Measurements from ENCODE around the gene CELA3B.
"Not testable (repeated sequence)": the region's sequence is repeated elsewhere in the genome, so short reads cannot be mapped to it uniquely, and the experiment has no call there.

Gene CELA3B

DNA sequence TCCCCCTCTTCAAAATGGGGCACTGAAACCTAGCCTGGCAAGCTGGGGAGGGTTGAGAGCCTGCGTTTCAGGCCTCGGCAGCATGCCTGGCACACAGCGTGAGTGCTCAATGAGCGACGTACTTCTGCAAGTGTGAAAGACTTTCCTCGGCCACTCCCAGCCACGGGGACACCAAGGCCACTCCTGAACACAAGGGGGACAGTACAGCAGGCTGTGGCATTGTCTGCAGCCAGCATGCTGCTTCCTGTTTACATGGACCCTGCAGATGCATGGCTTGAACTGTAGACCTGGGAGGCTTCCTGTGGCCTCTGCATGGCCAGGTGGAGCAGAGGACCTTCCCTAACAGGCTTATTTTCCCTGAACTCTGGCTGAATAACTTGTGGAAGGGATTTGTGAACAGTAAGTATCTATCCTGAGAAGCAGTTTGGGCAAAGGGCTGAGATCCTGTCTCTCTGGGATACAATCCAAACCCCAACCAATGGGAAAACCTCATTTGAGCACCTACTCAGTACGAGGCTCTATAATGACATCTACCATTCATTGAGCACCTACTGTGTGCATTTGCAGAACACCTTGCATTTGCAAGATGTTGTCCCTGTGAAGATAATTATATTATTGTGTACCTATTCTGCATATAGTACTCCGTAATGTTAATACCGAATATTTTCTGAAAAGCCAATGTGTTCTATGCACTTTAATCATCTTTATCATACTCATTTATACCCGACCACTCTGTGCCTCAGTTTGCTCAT is 29.8 kb upstream of the CELA3B start:
- DNase-seq, result no peak

DNA sequence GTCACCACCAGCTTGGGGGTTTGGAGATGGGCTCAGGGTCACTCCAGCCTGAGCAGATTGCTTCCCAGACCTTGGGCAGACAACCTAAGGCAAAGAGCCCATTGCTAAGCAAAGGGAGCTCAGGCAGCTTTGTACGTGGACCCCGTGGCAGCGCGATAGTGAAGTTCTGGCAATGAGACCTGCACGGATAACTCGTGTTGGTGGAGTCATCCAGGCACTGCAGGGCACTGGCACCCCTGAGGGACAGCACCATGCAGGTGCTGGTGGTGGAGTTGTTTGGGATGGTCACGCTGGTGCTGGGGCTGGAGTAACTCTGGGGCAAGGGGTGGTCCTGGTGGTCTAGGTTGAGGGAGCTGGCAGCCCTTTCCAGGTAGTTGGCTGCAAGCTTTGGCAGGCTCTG is 26.1 kb upstream of the CELA3B start:
- no peak for DNase-seq

DNA sequence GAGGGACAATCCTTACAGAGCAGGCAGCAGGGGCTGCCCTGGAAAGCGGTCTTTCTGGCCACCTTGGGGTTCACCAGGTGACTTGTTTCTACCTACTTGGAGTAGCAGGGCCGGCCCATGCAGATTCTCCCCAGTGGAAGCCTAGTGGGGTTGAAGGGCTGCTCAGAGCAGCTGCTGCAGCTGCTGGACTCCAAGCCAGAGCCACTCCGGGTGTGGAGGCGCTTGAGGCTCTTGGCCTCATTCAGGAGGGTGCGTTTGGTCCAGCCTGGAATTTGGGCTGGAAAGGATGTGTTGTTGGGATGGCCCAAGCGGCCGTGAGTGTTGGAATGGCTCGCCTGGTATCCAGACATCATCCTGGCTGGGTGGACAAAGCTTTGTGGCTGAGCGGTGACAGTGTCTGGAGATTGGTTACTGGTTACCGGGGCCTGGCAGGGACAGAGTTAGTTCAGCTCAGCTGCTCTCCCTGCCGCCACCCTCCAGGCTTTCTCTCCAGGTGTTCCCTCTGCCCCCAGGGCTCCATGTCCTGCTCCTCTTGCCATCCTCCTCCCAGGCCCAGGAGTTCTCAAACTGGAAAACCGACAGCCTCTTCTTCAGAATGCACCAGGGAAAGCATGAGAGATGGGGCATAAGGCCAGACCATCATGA is 25.5 kb upstream of the CELA3B start:
- no peak for DNase-seq

DNA sequence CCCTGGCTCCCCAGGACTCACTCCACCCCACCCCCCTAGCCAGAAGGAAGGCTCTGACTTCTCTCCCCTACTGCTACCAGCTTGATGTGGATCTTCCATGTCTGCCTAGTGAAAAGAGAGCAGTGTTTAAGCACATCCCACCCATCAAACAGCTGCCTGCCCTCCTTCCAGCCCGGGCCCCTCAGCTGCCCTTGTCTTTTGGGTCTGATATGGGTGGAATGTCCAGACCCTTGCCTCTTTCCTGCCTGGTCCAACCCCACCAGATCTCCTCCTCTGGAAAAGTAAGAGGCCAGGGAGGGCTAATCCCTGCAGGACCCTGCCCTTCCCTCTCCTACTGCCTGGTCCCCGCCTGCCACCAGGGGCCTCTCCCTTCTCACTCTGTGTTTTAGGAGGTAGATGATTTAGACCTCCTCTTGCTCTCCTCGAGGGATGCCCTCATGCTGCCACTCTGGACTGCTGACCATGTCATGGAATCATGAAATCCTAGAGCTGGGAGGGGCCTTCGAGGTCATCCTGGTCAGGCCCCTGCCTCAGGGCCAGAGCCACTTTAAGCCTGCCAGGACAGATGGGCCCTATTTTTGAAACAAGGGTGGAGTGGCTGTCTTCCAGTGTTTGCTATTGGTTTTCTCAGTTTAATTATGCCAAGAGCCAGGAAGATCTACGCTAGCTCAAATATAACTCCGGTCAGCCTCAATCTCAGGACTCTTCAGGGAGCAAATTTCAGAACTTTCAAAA is 23.9 kb upstream of the CELA3B start:
- no peak for DNase-seq

DNA sequence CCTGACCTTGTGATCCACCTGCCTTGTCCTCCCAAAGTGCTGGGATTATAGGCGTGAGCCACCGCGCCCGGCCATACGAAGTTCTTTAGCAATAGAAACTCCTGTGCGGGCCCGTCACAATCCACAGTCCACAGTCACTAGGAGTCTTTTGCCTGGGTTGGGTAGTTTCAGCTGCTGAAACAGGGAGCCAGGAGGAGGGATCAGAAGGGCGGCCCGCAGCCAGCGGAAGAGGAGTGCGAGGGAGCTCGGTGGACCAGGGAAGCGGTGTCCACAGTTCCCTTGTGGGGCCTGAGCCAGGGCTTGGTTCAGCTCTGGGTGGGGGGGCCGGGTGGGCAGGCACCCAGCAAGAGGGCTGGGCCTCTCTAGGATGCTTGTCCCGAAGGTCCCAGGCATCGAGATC is 21.8 kb upstream of the CELA3B start:
- no peak for DNase-seq

DNA sequence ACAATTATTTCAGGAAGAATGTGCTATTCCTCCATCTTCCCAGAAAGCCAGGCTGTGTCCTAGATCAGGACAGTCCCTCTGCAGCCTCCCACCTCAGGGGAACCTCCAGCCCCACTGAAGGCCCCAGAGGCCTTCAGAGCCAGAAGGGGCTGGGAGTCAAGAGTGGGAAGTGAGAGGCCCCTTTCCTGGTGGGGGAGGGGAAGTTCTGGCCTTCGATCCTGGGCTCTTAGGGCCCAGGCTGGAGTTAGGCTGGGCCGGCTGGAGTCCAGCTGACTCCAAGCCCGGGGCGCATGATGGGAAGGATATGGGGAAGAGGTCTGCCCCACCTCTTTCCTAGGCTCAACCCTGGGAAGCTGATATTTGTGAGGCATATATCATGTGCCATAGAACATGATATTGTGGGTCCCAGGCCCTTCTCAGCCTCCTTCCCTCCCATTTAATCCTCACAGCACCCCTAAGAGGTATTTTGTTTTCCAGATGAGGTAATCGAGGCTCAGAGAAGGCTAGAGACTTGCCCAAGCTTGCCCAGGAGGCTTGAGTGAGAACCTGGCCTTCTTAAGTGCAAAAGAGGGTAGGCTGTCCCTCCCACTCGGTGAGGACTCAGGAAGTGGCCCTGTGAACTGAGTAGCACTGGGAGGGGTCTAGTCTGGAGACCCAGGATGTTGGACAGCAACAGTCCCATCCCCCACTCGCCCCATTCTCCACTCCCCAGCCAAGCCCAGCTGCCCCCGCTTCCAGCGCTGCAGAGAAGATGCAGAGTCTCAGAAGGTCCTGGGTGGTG is 21.1 kb upstream of the CELA3B start:
- no peak for DNase-seq

DNA sequence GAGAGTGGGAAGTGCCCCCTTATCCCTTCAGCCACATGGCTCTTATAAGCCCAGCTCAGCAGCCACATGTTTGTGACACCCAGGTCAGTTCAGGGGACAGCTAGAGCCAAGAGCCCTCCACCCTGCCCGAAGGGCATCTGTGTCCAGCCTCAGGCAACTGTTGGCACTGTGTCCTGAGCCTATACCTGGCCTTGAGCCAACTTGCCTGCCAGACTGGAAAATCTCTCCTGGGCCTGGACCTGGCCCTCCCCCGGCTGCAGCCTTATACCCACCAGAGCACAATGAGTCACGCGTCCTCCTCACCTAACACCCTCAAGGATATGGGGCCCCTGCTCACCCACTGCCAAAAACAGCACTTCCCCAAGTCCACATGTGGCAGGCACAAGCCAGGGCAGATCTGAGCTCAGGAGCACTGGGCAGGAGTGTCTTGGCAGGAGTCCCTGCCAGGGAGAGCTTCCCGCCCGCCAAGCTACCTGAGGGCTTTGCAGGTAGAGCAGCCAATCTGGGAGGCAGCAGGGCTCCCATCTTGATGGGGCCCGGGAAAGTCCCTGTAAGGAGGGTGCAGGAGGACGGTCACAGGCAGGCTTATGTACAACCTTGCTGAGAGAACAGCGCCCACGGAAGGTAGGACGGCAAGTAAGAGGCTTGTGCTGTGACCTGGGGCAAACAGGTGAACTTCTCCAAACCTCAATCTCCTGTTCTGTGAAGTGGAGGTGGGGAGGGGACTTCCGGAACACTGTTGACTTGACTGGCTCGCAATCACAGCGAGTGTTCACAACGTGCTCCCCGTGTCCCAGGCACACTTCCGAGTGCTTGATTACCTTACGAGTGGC is 19.9 kb upstream of the CELA3B start:
- DNase-seq, result peak; percentile 27

DNA sequence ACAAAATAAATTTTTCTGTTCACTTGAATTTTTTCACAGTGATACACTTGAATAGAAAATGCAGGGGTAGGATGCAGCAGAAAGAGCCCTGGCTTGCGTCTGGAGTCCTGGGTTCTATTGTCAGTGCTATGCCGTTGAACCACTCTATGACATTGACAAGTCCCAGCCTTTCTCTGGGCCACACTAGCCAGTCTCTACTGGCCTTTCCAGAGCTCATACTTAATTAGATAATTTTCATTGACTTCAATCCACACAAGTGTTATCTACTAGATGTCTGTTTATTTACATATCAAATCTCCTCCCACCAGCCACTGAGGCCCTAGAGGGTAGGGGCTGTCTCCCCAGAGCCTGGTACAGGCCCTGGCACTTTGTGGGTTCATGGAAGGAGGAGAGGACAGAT is 15.5 kb upstream of the CELA3B start:
- no peak for DNase-seq

DNA sequence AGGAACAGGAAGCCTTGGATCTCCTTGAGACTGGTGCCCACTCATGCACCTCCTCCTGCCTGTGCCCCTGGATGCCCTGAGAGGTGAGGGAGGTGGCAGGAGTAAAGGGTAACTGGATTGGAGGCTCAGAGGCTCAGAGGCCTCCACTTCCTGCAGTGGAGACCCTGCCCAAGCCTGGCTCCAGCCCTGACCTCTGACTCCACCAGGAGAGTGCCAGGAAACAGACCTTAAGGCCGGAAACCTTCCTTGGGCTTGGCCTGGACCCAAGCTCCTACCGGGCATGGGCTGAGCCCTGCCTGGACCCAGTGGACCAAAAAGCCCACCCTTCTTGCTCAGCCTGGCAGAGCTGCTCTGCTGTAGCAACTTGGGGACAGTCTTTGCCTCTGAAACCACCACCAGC is 15.0 kb upstream of the CELA3B start:
- DNase-seq, result no peak

DNA sequence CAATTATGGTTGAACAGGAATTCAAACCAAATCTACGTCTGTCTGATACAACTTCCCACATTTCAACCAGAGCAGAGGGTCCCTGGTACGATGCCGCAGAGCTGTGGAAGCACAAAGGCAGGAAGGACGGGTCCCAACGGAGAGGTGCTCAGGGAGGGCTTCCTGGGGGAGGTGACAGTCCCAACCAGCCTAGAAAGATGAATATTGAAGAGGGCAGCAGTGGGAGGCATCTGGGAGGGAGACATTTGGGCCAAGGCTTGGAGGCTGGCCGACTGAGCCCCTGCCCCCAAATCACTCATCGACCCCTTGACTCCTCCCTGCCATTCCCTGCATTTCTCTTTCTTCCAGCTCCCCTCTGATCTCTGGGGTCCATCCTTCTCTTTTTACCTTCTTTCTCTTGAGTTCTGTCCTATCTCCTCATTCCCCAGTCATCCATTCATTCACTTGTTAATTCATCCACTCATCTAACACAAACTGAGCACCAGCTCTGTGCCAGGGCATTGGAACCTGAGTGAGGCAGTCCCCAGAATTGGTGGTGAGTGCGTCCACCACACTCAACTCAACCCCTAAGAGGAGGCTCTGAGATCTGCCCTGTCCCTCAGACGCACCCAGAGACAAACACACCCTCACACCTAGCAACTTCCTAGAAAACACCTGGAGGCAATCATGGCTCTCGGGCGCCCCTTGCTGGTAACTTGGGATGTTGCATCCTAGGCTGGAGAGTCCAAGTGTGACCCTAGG is 13.2 kb upstream of the CELA3B start:
- peak; percentile 74 for DNase-seq

DNA sequence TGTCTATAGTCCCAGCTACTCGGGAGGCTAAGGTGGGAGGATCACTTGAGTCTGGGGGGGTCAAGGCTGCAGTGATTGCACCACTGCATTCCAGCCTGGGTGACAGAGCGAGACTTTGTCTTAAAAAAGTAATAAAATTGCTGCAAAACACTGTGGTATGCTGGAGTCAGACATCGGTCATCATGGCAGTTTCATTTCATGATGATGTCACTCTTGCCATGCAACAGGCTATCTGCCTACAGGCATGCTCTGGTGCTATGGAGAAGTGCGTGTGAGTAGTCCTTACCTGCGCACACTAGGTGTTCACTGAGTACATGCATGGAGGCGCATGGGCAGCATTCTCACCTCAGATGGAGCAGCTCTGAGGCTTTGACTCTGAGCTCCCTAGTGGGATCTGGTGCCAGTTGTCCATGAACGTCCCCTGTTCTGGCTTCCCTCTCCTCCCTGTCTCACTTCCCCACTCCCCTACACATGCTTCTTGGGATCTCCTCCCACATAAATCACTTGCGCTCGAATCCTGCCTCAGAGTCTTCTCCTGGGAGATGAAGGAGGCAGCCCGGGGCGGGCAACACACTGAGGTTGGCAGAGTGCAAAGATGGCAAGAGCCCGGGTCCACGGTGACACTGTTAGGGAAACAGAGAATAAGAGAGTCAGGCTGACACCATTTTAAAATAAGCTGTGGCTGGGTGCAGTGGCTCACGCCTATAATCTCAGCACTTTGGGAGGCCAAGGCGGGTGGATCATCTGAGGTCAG is 10.4 kb upstream of the CELA3B start:
- DNase-seq, result no peak

DNA sequence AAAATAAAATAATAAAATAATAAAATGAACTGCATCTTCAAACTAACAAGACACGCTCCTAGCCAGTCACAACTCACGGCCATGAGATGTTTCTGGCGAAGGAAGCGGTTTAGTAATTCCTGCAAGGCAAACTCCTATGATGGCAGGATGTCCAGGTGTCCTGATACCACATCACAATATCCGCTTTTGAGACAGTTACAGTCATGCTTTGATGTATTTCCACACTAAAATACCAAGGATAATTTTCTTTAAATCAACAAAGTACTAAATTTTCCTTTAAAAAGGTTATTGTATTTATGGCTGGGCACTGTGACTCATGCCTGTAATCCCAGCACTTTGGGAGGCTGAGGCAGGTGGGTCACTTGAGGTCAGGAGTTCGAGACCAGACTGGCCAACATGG is 9.6 kb upstream of the CELA3B start:
- DNase-seq, result not testable (repeated sequence)

DNA sequence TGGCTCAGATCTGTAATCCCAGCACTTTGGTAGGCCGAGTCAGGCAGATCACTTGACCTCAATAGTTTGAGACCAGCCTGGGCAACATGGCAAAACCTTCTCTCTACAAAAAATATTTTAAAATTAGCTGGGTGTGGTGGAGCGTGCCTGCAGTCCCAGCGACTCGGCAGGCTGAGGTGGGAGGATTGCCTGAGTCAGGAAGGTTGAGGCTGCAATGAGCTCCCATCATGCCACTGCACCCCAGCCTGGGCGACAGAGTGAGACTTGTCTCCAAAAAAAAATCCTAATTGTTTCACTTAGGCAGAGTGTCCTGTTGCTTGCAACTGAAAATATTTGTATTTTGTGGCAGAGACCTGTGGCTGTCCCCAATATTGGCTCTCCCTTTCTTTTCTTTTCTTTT is 7.8 kb upstream of the CELA3B start:
- DNase-seq, result not testable (repeated sequence)

DNA sequence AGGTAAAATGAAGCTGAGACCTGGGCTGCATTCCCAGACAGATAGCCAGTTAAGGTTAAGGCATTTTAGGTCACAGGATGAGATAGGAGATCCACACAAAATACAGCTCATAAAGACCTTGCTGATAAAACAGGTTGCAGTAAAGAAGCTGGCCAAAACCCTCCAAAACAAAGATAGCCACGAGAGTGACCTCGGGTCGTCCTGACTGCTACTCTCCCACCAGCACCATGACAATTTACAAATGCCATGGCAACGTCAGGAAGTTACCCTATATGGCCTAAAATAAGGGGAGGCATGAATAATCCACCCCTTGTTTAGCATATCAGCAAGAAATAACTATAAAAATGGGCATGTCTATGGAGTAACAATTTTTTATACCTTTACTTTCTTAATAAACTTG is 6.3 kb upstream of the CELA3B start:
- not testable (repeated sequence) for DNase-seq

DNA sequence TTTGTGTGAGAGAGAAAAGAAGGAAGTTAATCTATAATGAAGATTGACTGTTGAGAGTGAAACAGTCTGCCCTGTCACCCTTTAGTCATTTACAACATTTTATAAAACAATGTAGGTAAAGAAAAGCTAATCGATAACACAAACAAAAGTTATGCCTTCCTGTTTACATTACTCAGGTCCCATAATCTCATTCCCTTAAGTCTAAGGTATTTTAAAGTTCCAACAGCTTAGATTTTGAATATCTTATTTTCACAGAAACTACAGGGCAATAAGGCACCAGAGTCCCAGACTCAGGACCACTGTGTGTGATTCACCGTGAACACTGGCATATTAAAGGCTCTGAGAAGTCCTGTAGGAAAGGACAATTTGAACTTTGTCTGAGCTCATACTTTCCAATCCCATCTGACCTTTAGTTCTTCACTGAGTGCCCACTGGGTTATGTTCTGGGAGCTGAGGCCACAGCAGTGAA is 3.8 kb upstream of the CELA3B start:
- not testable (repeated sequence) for DNase-seq

DNA sequence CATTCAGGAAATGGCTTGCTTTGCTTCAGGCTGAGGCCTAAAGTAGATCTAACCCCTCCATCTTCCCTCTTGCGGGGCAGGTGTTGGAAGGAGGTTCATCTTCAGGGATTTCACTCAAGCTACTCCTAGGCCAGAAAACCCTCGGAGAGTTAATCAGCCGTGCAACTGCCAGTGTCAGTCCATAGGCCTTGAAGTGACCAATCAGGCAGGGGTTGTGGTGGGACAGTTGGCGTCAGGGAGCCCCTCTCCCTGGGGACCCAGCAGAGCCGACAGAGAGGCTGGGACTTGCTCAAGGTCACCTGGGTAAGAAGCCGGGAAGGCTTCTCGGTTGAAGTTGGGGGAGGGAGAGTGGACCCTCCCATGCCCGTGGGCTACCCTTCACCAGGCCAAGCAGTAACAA is 2.9 kb upstream of the CELA3B start:
- DNase-seq, result not testable (repeated sequence)

DNA sequence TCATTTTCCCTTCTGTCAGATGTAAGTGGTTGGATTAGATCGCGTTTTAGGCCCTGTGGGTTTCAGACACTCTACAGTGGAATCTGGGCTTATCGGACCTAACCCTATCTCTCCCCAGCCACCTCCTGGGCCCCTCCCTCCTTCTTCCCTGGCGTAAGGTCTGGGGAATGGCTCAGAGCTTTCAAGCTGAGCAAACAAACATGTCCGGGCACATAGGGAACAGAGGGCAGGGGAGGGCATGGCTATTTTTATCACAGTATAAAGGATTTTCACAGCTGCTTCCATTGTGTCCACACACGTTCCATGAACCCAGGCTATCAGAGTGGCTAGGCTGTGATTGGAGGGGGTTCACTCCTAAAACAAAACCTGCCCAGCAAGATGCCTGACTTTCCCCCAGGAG is 2.1 kb upstream of the CELA3B start:
- not testable (repeated sequence) for DNase-seq

DNA sequence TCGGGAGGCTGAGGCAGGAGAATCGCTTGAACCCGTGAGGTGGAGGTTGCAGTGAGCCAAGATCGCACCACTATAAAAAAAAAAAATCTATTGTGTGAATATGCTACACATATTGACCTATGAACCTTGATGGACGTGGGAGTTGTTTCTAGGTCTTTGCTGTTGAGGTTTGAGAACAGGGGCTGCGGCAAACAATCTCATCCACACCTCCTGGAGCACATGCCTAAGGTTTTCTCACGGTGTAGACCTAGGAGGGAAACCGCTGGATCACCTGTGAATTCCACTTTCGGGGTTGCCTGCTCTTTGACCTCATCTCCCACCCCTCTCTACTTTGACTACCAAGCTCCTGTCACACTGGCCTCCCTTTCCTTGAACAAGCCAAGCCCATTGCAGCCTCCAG is 1.5 kb upstream of the CELA3B start:
- not testable (repeated sequence) for DNase-seq

DNA sequence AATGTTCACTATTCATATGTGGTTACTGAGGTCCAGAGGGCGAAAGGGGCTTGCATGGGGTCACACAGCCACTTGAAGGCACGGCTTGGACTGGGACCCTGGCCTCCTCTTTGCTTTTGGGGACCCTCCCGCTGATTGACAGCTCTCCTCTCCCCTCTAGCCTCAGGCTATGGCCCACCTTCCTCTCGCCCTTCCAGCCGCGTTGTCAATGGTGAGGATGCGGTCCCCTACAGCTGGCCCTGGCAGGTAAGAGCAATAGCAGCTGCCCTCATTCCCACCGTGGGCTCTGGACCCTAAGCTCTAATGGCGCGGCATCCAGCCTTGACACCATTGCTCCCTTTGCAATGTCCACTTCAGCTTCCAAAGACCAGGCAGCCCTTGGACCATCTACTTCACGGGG is 1.4 kb downstream of the CELA3B start:
- not testable (repeated sequence) for DNase-seq

DNA sequence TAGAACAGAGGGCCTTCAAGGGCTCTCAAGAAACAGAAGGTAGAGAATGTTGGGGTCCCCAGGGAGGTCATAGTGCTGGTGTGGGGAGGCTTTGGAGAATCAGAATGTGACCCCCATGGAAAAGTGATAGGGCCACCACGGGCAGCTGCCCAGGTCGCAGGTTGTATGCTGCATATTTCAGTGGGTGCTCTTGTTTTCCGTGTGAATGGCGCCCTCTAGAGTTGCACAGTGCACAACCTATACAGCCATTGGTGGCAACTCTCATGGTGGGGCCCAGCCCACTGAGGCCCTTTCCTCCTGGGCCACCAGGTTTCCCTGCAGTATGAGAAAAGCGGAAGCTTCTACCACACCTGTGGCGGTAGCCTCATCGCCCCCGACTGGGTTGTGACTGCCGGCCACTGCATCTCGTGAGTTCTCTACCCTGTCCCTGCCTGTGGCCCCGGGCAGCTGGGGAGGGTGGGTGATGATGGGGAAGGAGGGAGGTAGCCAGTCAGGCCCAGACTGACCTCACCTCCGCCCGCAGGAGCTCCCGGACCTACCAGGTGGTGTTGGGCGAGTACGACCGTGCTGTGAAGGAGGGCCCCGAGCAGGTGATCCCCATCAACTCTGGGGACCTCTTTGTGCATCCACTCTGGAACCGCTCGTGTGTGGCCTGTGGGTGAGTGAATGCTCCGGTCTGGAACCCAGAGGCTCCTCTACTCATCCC is 3.8 kb downstream of the CELA3B start:
- not testable (repeated sequence) for DNase-seq

Measured in NCI-H1092 (cell line).